Activated gamma-delta T cell (primary cell): ENCODE results near the gene PSG1.
"Not testable (repeated sequence)": the region's sequence is repeated elsewhere in the genome, so short reads cannot be mapped to it uniquely, and the experiment has no call there.

ENCODE experiments used
- DNase-seq: peaks from one replicate; lab custom pipeline; 2025; lab: John Stamatoyannopoulos, UW

The PSG1 gene

DNA sequence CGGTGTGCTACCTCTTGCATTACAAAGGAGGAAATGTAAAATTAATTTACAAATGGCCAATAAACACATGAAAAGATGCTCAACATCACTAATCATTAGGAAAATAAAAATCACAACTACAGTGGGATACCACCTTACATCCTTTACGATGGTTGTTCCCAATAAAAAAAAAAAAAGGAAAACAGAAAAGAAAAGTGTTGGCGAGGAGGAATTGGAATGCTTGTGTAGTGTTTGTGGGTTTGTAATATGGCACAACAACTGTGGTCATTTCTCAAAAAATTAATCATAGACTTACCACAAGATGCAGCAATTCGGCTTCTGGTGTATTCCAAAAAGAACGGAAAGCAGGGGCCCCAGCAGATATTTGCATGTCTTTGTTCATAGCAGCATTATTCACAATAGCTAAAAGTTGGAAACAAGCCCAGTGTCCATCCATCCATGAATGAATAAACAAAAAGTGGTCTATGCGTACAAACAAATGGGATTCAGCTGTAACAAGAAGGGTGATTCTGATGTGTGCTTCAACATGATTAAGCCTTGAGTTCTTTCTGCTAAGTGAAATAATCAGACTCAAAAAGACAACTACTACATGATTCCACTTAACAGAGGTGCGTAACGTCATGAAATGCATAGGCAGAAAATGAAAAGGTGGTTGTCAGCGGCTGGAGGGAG is 58.1 kb downstream of the PSG1 start:
- DNase-seq: not testable (repeated sequence)

DNA sequence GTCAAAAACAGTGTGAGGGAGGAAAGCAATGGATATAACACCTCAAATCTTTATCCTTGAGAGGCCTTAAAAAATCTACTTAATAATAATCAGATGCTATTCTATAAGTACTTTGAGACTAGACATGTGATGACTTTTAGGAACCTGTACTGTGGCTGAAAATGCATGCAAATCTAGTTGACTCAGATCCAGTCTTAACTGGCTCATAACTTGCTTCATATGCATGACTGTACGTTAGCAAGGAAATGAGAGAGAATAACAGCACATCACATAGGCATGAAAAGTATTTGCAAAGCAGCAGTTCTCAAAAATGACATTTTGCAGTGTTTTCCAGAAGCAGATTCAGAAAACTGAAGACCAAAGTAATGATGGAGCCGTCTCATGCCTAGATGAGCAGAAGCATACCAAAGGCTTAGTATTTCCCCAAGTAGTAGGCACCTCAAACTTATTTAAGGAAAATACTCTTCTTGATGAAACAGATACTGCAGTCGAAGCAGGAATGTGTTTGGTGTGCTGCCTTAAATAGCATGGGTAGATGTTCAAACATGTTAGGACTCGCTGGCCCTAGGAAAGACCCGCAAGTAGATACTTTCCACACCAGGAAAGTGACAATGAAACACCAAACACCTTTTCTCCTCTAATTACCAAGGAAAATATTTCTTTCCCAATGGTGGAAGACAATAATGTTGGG is 59.4 kb downstream of the PSG1 start:
- DNase-seq: not testable (repeated sequence)

DNA sequence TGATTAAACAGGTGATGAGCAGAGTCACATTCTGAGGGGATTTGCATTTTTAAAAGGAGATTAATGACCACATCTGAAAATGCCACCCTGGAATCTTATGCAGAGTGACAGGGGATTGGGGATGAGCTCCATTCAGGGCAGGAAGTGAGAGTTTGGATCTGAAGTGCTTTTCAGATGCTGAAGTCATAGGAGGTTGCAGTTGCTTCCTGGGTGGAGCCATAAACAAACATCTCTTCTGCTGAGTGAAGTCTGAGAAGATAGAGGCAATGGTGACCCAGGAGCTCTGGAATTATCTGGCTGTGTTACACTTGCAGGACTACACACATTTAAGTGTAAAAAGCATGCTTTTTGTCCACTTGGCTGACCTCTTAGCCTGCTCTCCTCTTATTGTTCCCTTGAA is 62.6 kb downstream of the PSG1 start:
- no peak for DNase-seq
